IMR-90 (cell line): ENCODE results near the gene TOR4A. TPM values are rescaled to one million over a fixed set of nuclear protein-coding genes. Genes with fewer than 3 reads are reported as not detected.

Experiments used
- ATAC-seq: fragments of 200-7000 bp; cut with Tn5 transposase; 2 replicates; pipeline ENCODE4 v1.9.1; 2020; ENCODE audit warnings: low read depth, mild to moderate bottlenecking, moderate library complexity
- BruUV-seq: library from RNA; stranded (reverse); fragments of 400-500 nt; replicated peaks from 2 replicates; lab custom pipeline; 2021; lab: Mats Ljungman, UMichigan
- CTCF ChIA-PET: fragments of 300-600 bp; formaldehyde crosslinking; extraction: SDS; loops from one replicate; lab custom pipeline; 2021; ENCODE audit warnings: antibody characterized with exemption; lab: Yijun Ruan, JAX
- POLR2A ChIA-PET: fragments of 300-600 bp; sonication (Branson Sonifier 250); formaldehyde crosslinking; loops from one replicate; lab custom pipeline; 2022; ENCODE audit warnings: antibody characterized with exemption; ENCODE audit not compliant: unreplicated experiment; lab: Charles Lee
- DNase-seq: peaks from one replicate; pipeline ENCODE4 v3.0.0; 2013
- H2AFZ ChIP-seq: replicated peaks from 2 replicates; pipeline ENCODE3; 2013; ENCODE audit warnings: low read length, mild to moderate bottlenecking; ENCODE audit not compliant: poor library complexity
- H2AK5ac ChIP-seq: 2 replicates; pipeline ENCODE4 v1.6.1; 2013; ENCODE audit warnings: low read depth, low read length, inconsistent platforms
- H2AK9ac ChIP-seq: replicated peaks from 2 replicates; pipeline ENCODE3; 2013; ENCODE audit warnings: mild to moderate bottlenecking, low read depth, low read length, moderate library complexity; ENCODE audit not compliant: poor library complexity
- H2BK120ac ChIP-seq: 2 replicates; pipeline ENCODE4 v1.6.1; 2013; ENCODE audit warnings: low read depth, low read length, inconsistent platforms
- H2BK15ac ChIP-seq: 3 replicates; pipeline ENCODE4 v1.6.1; 2013; ENCODE audit warnings: low read depth, low read length, inconsistent platforms
- H2BK20ac ChIP-seq: 2 replicates; pipeline ENCODE4 v1.6.1; 2013; ENCODE audit warnings: low read depth, mild to moderate bottlenecking, inconsistent platforms, low read length, moderate library complexity
- H2BK5ac ChIP-seq: 2 replicates; pipeline ENCODE4 v1.6.1; 2013; ENCODE audit warnings: mild to moderate bottlenecking, low read depth, low read length, inconsistent platforms; ENCODE audit not compliant: poor library complexity, severe bottlenecking
- H3K14ac ChIP-seq: replicated peaks from 2 replicates; pipeline ENCODE4 v1.6.1; 2013; ENCODE audit warnings: low read depth, low read length, inconsistent platforms
- H3K18ac ChIP-seq: 2 replicates; pipeline ENCODE4 v1.6.1; 2013; ENCODE audit warnings: low read depth, low read length, control low read depth
- H3K23ac ChIP-seq: 2 replicates; pipeline ENCODE4 v1.6.1; 2013; ENCODE audit warnings: low read depth, low read length, inconsistent platforms
- H3K27ac ChIP-seq: 2 replicates; pipeline ENCODE4 v1.5.1; 2013; ENCODE audit warnings: mild to moderate bottlenecking, control low read depth, low read length; ENCODE audit not compliant: insufficient read depth
- H3K27me3 ChIP-seq: 2 replicates; pipeline ENCODE4 v1.6.1; 2013; ENCODE audit warnings: low read length; ENCODE audit not compliant: control insufficient read depth, insufficient read depth
- H3K36me3 ChIP-seq: 2 replicates; pipeline ENCODE4 v1.6.1; 2013; ENCODE audit warnings: low read length, mixed read lengths; ENCODE audit not compliant: control insufficient read depth, insufficient read depth
- H3K4ac ChIP-seq: 2 replicates; pipeline ENCODE4 v1.6.1; 2013; ENCODE audit warnings: low read depth, low read length, inconsistent platforms
- H3K4me1 ChIP-seq: 2 replicates; pipeline ENCODE4 v1.6.1; 2013; ENCODE audit warnings: low read length, mixed read lengths; ENCODE audit not compliant: control insufficient read depth, insufficient read depth
- H3K4me2 ChIP-seq: 2 replicates; pipeline ENCODE4 v1.6.1; 2013; ENCODE audit warnings: low read depth, mild to moderate bottlenecking, control low read depth, low read length, moderate library complexity
- H3K4me3 ChIP-seq: 2 replicates; pipeline ENCODE4 v1.5.1; 2013; ENCODE audit warnings: low read depth, mild to moderate bottlenecking, control low read depth, low read length, moderate library complexity; ENCODE audit not compliant: insufficient read depth
- H3K56ac ChIP-seq: 2 replicates; pipeline ENCODE4 v1.6.1; 2013; ENCODE audit warnings: low read length, inconsistent platforms; ENCODE audit not compliant: insufficient read depth; ENCODE audit errors: extremely low read depth
- H3K79me1 ChIP-seq, 2 experiments: 2 replicates each; pipeline ENCODE4 v1.6.1; 2013; ENCODE audit warnings: low read length in 2 of 2, inconsistent platforms in 1 of 2, low read depth in 1 of 2
- H3K9ac ChIP-seq: 2 replicates; pipeline ENCODE4 v1.6.1; 2013; ENCODE audit warnings: low read depth, low read length, control low read depth
- H3K9me1 ChIP-seq: 2 replicates; pipeline ENCODE4 v1.6.1; 2013; ENCODE audit warnings: low read length, inconsistent platforms; ENCODE audit not compliant: insufficient read depth
- H3K9me3 ChIP-seq: 2 replicates; pipeline ENCODE4 v1.6.1; 2013; ENCODE audit warnings: low read length; ENCODE audit not compliant: control insufficient read depth, insufficient read depth
- H4K20me1 ChIP-seq: 2 replicates; pipeline ENCODE4 v1.6.1; 2013; ENCODE audit warnings: low read length, inconsistent platforms; ENCODE audit not compliant: insufficient read depth
- H4K5ac ChIP-seq: 2 replicates; pipeline ENCODE4 v1.6.1; 2013; ENCODE audit warnings: mild to moderate bottlenecking, low read depth, low read length, control low read depth
- H4K8ac ChIP-seq, 2 experiments: 2 replicates each; pipeline ENCODE4 v1.6.1; 2013; ENCODE audit warnings: low read depth in 2 of 2, low read length in 2 of 2, control low read depth in 1 of 2, inconsistent platforms in 1 of 2
- H4K91ac ChIP-seq: 2 replicates; pipeline ENCODE4 v1.6.1; 2013; ENCODE audit warnings: low read depth, low read length, inconsistent platforms; ENCODE audit not compliant: insufficient read depth
- BHLHE40 ChIP-seq: fragments of 150-350 bp; IDR thresholded peaks from 2 replicates; pipeline ENCODE4 v1.6.1; 2016; ENCODE audit warnings: mild to moderate bottlenecking, low read depth, low read length
- CEBPB ChIP-seq: IDR thresholded peaks from 2 replicates; pipeline ENCODE4 v1.6.1; 2012; ENCODE audit warnings: low read depth, low read length, improper control_type of control experiment
- CHD1 ChIP-seq: IDR thresholded peaks from 2 replicates; pipeline ENCODE4 v1.6.1; 2012; ENCODE audit warnings: low read depth, low read length, improper control_type of control experiment
- CTCF ChIP-seq: conservative IDR thresholded peaks from 2 replicates; pipeline ENCODE4 v1.5.1; 2012; ENCODE audit warnings: mild to moderate bottlenecking, low read depth, low read length, improper control_type of control experiment
- ELK1 ChIP-seq: fragments of 150-350 bp; IDR thresholded peaks from 2 replicates; pipeline ENCODE4 v1.6.1; 2016; ENCODE audit warnings: low read depth, mild to moderate bottlenecking, low read length, moderate library complexity, borderline replicate concordance
- MAZ ChIP-seq: IDR thresholded peaks from 2 replicates; pipeline ENCODE4 v1.6.1; 2012; ENCODE audit warnings: low read depth, mild to moderate bottlenecking, low read length, improper control_type of control experiment, moderate library complexity, borderline replicate concordance
- MXI1 ChIP-seq: IDR thresholded peaks from 2 replicates; pipeline ENCODE4 v1.6.1; 2012; ENCODE audit warnings: low read depth, mild to moderate bottlenecking, low read length, moderate library complexity, borderline replicate concordance
- NFE2L2 ChIP-seq: fragments of 150-350 bp; IDR thresholded peaks from 2 replicates; pipeline ENCODE4 v1.6.1; 2016; ENCODE audit warnings: low read depth, mild to moderate bottlenecking, low read length
- POLR2A ChIP-seq: IDR thresholded peaks from 2 replicates; pipeline ENCODE4 v1.6.1; 2012; ENCODE audit warnings: mild to moderate bottlenecking, low read depth, low read length
- RAD21 ChIP-seq: IDR thresholded peaks from 2 replicates; pipeline ENCODE4 v1.6.1; 2012; ENCODE audit warnings: low read length, improper control_type of control experiment
- RCOR1 ChIP-seq: IDR thresholded peaks from 2 replicates; pipeline ENCODE4 v1.6.1; 2012; ENCODE audit warnings: mild to moderate bottlenecking, low read length, improper control_type of control experiment; ENCODE audit not compliant: insufficient replicate concordance
- RFX5 ChIP-seq: IDR thresholded peaks from 2 replicates; pipeline ENCODE4 v1.8.0; 2012; ENCODE audit warnings: low read depth, mild to moderate bottlenecking, low read length, moderate library complexity
- SMC3 ChIP-seq: fragments of 150-350 bp; IDR thresholded peaks from 2 replicates; pipeline ENCODE4 v1.6.1; 2016; ENCODE audit warnings: low read depth, mild to moderate bottlenecking, antibody characterized with exemption, low read length, moderate library complexity
- USF2 ChIP-seq: fragments of 150-350 bp; IDR thresholded peaks from 2 replicates; pipeline ENCODE4 v1.6.1; 2017; ENCODE audit warnings: mild to moderate bottlenecking, antibody characterized with exemption, low read length, low read depth
- WGBS, 2 experiments: methylation state at CpG; one replicate each; pipeline versions ENCODE4 v1.1.5 to v1.1.7; 2013; ENCODE audit warnings: missing lambda C conversion rate in 2 of 2; ENCODE audit not compliant: insufficient read length in 1 of 2; ENCODE audit errors: extremely low coverage in 2 of 2; 5-methylcytosine and 5-hydroxymethylcytosine counted together
- dilution Hi-C: fragments of 300-500 bp; cut with HindIII; formaldehyde crosslinking; loops from one replicate; pipeline ENCODE4 v1.14.3; 2018; ENCODE audit warnings: low sequenced_read_pairs; ENCODE audit not compliant: unreplicated experiment
- in situ Hi-C: fragments of 300-500 bp; cut with MboI; formaldehyde crosslinking; loops from 3 replicates; pipeline ENCODE4 v1.14.3; 2019; ENCODE audit warnings: low sequenced_read_pairs, inconsistent platforms, mixed read lengths
- intact Hi-C: fragments of 100-400 bp; cut with micrococcal nuclease; formaldehyde crosslinking; loops from 2 replicates; pipeline ENCODE4 v1.10.0; 2022
- polyA plus RNA-seq, 3 experiments: library from polyadenylated mRNA; depleted of rRNA; stranded (reverse); fragments of >200 nt; gene quantifications; 2 replicates each; pipeline ENCODE4 v1.2.3, GENCODE V29; 2012; ENCODE audit warnings: low replicate concordance in 1 of 3
- total RNA-seq: library from RNA; depleted of rRNA; stranded (reverse); fragments of >200 nt; gene quantifications from 2 replicates; pipeline ENCODE4 v1.2.3, GENCODE V29; 2012

Gene TOR4A
- total and polyA plus RNA-seq, 2 of the 4 experiments (the other 2 are of a cell fraction) = 9.7 to 22.9 TPM

- dilution Hi-C loops = no loop called here
- H2AFZ ChIP-seq = no peak overlapping the region
- no peak overlapping the region for H2AK9ac ChIP-seq
- H3K14ac ChIP-seq = no peak overlapping the region
- in situ Hi-C loops = no loop called here
- H4K20me1 ChIP-seq = peaks cover 22% of the 10 kb centered on the region
- H4K8ac ChIP-seq = no peak overlapping the region
- no peak overlapping the region for H2BK15ac ChIP-seq
- no peak for DNase-seq
- H3K27me3 ChIP-seq = no peaks in the 10 kb centered on the region
- no peak for ATAC-seq
- BruUV-seq = no TSS peak
- ChIA-PET CTCF (no interaction called here), POLR2A (interaction anchor here (0.9 kb wide), 1 partner anchor 15 kb away, joined by 6 read pairs; no protein-coding TSS in a partner anchor)
- H3K4ac ChIP-seq = no peak overlapping the region
- no peaks in the 10 kb centered on the region for H3K9me1 ChIP-seq
- no peaks in the 10 kb centered on the region for H3K9me3 ChIP-seq
- H2BK120ac ChIP-seq = no peak overlapping the region
- H3K4me3 ChIP-seq = no peak overlapping the region
- no peak overlapping the region for H2BK20ac ChIP-seq
- H2AK5ac ChIP-seq = no peak overlapping the region
- intact Hi-C loops = no loop called here
- H3K23ac ChIP-seq = no peak overlapping the region; the same call in 1 of the 2 replicates
- H3K9ac ChIP-seq = no peak overlapping the region
- H3K18ac ChIP-seq = no peak overlapping the region
- no peak overlapping the region for H3K56ac ChIP-seq
- 60% methylated on average over 6 of the region's 13 CpGs; no CpG with 5 or more reads in 1 of the 2 experiments for WGBS, 2 experiments
- peaks cover 12% of the 10 kb centered on the region for H3K36me3 ChIP-seq
- no peak overlapping the region for H2BK5ac ChIP-seq
- H3K27ac ChIP-seq = no peak overlapping the region
- H3K79me1 ChIP-seq = peaks cover 8 to 40% of the 10 kb centered on the region in 2 experiments; a peak in 3 of 4 replicates
- H3K4me1 ChIP-seq = peaks cover 6% of the 10 kb centered on the region; the same call in 1 of the 2 replicates
- H3K4me2 ChIP-seq = no peak overlapping the region
- H4K5ac ChIP-seq = no peak overlapping the region
- H4K91ac ChIP-seq = no peak overlapping the region
- TF ChIP-seq POLR2A (no peak), RFX5 (no peak), RCOR1 (no peak), CEBPB (no peak), MAZ (no peak), USF2 (no peak), BHLHE40 (no peak), CHD1 (no peak), NFE2L2 (no peak), ELK1 (no peak), CTCF (no peak), MXI1 (no peak), RAD21 (no peak), SMC3 (no peak)
Measured at GRCh38 chr9:137237759-137238726, 39.5 kb upstream of the TOR4A start.
